ENCODE measurements around the gene GLRX3. TPM values are rescaled to one million over a fixed set of nuclear protein-coding genes. Genes with fewer than 3 reads are reported as not detected.

Gene GLRX3
- total and polyA plus RNA-seq, 4 experiments from 2014 or later = 39.3 to 116 (median 59.8) TPM

DNA sequence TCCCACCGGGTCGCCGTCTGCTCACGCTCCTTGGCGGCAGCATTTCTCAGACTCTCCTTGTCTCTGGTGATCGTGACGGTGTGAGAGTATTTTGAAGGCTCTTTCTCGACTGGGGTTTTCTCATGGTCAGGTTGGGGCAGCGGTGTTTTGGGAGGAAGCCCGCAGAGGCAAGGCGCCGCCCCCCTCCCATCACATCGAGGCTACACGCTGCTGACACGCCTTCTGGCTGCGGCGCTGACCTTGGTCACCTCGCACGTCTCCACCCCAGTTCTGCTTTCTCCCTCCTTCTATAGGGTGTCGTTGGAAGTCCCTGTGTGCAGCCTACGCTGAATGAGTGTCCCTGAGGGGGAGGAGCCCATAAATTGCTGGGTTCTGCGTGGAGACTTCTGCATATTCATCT lies 55.2 kb downstream of the GLRX3 start:
- Histone ChIP-seq H3K9me3 (ENCODE audit: control insufficient read depth in 1 of 2, low read length in 2 of 2) (no peaks in the 10 kb centered on the region), H3K36me3 (ENCODE audit: insufficient read depth, low read length) (no peaks in the 10 kb centered on the region), H3K4me1 (ENCODE audit: insufficient read depth, low read length) (no peaks in the 10 kb centered on the region), H3K27ac (ENCODE audit: low read depth, low read length) (no peak overlapping the region), H3K27me3 (ENCODE audit: insufficient read depth, low read length) (no peaks in the 10 kb centered on the region), H3K4me3 (ENCODE audit: low read length in 2 of 2) (no peak overlapping the region)
- intact Hi-C loops (cut with micrococcal nuclease) = loop anchor here (5.0 kb wide), 1 partner anchor 79 kb away; the partner anchor contains the start of gene C10orf143
- Mint-ChIP-seq H3K9me3 (no peaks in the 10 kb centered on the region), H3K27me3 (peaks cover 0 to 1% of the 10 kb centered on the region in 2 donors), H3K27ac (peak overlapping the region in 1 of 7 donors; percentile 59), H3K36me3 (peaks cover 0 to 6% of the 10 kb centered on the region in 2 donors), H3K4me3 (peak overlapping the region; percentile 45 to 68 (median 56)), H3K4me1 (peaks cover 2 to 11% (median 6%) of the 10 kb centered on the region in 4 donors)
- CTCF ChIA-PET (ENCODE audit: partially characterized antibody) = interaction anchor here (1.1 to 1.8 kb wide), 4 partner anchors 12 to 46 kb away, joined by 3 read pairs; no protein-coding TSS in a partner anchor
- peak in 1 of 5 donors; percentile 16 for DNase-seq
- POLR2A ChIA-PET (ENCODE audit: partially characterized antibody) = interaction anchor here (1.4 kb wide), 1 partner anchor 81 kb away, joined by 7 read pairs; the partner anchor contains the start of gene C10orf143

DNA sequence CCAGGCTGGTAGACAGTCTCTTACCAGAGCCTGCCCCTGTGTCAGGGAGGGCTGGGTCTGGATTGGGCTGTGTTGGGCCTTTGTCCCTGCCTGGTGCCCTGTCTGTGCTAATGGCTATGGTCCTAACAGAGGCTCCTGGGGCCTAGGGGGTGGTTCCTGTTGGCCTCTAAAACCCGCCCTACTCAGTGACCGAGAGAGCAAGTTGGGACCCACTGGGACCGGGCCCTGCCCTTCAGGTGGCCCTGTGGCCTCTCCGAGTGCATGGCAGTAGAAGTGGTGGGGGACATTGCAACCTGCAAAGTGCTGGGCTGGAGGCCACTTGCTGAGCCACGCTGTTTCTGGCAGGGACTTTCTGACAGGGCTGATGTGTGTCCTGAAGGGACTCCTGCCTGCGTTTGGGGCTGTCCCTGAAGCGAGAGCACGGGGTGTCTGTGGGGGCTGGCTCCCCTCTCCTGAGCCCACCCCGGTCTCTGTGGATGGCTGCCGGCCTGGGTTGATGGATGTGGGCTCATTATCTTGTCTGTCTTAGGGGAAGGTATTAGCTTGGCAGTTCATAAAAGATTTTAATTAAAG lies 56.2 kb downstream of the GLRX3 start:
- Histone ChIP-seq H3K4me1 (ENCODE audit: insufficient read depth, low read length) (no peaks in the 10 kb centered on the region), H3K36me3 (ENCODE audit: insufficient read depth, low read length) (no peaks in the 10 kb centered on the region), H3K9me3 (ENCODE audit: control insufficient read depth in 1 of 2, low read length in 2 of 2) (no peaks in the 10 kb centered on the region), H3K27me3 (ENCODE audit: insufficient read depth, low read length) (no peaks in the 10 kb centered on the region), H3K27ac (ENCODE audit: low read depth, low read length) (no peak overlapping the region), H3K4me3 (ENCODE audit: low read length in 2 of 2) (no peak overlapping the region)
- Mint-ChIP-seq H3K9me3 (no peaks in the 10 kb centered on the region), H3K4me1 (peaks cover 2 to 11% (median 6%) of the 10 kb centered on the region in 4 donors), H3K27ac (peak overlapping the region in 1 of 7 donors; percentile 59), H3K4me3 (peak overlapping the region in 7 of 8 donors; percentile 45 to 68 (median 57)), H3K27me3 (peaks cover 0 to 1% of the 10 kb centered on the region in 2 donors), H3K36me3 (peaks cover 0 to 2% of the 10 kb centered on the region in 2 donors)
- CTCF ChIA-PET (ENCODE audit: partially characterized antibody) = interaction anchor here (1.2 to 1.8 kb wide), 2 partner anchors 27 to 74 kb away, joined by 3 read pairs; no protein-coding TSS in a partner anchor
- POLR2A ChIA-PET (ENCODE audit: partially characterized antibody) = no interaction called here
- DNase-seq = no peak
- intact Hi-C loops (cut with micrococcal nuclease) = loop anchor here (5.0 kb wide), 1 partner anchor 80 kb away; the partner anchor contains the start of gene C10orf143

DNA sequence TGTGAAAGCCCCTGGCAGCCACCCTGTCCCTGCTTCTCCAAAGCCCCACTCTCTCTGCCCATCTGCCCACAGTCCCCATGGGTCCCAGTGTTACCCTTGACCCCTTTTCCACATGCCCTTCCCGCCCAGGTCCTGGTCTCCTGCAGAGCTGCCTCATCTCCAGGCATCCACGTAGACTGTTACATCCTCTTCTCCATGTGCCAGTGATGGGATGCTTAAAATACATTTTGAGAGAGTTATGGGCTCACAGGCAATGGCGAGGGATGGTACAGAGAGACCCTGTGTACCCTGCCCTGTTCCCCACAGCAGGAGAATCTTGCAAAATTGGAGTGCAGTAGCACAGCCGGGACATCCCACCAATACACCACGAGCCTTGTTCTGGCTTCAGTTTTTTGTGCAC lies 56.8 kb downstream of the GLRX3 start:
- H3K4me1 Mint-ChIP-seq = peaks cover 2 to 11% (median 6%) of the 10 kb centered on the region in 4 donors

DNA sequence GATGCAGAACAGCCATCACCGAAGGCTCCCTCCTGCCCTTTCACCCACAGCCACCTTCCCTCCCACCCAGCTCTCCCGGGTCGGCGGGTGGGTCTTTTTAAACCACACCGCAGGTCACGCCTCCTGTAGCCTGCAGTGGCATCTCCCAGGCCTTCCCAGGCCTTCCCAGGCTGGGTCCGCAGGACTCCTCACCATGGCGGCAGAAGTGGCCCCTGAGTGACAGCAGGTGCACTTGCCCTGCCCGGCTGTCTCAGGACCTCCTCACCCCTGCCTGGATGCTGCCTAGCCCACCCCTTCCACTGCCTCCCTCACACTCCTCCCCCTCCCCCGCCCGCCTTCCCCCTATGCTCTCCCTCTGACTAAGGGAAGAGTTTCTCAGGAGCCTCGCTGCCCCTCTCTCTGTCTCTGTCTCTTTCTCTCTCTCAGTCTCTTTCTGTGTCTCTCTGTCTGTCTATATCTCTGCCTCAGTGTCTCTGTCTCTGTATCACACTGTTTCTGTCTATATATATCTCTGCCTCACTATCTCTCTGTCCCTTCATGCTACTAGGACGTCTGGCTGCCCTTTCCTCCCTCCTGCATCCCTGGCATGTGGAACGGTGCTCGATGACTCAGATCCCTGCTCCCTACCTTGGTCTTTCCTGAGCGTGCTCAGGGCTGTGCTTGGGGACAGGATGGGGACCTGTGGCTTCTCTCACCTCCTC lies 57.5 kb downstream of the GLRX3 start:
- CTCF ChIA-PET (ENCODE audit: partially characterized antibody) = interaction anchor here (1.2 kb wide), 1 partner anchor 72 kb away, joined by 3 read pairs; no protein-coding TSS in a partner anchor
- Histone ChIP-seq H3K4me1 (ENCODE audit: insufficient read depth, low read length) (no peaks in the 10 kb centered on the region), H3K36me3 (ENCODE audit: insufficient read depth, low read length) (no peaks in the 10 kb centered on the region), H3K4me3 (ENCODE audit: low read length in 2 of 2) (no peak overlapping the region), H3K9me3 (ENCODE audit: control insufficient read depth in 1 of 2, low read length in 2 of 2) (no peaks in the 10 kb centered on the region), H3K27ac (ENCODE audit: low read depth, low read length) (no peak overlapping the region), H3K27me3 (ENCODE audit: insufficient read depth, low read length) (no peaks in the 10 kb centered on the region)
- peaks cover 0 to 1% of the 10 kb centered on the region in 2 donors for H3K27me3 Mint-ChIP-seq
- POLR2A ChIA-PET (ENCODE audit: partially characterized antibody) = no interaction called here
- no peak overlapping the region for H3K27ac Mint-ChIP-seq
- intact Hi-C loops (cut with micrococcal nuclease) = loop anchor here (5.0 kb wide), 1 partner anchor 81 kb away; the partner anchor contains the start of gene C10orf143
- DNase-seq = no peak
- no peak overlapping the region for H3K4me3 Mint-ChIP-seq
- H3K9me3 Mint-ChIP-seq = no peaks in the 10 kb centered on the region
- H3K4me1 Mint-ChIP-seq = peaks cover 2 to 11% (median 6%) of the 10 kb centered on the region in 4 donors
- no peaks in the 10 kb centered on the region for H3K36me3 Mint-ChIP-seq

More for the DNA sequence above, 56.8 kb downstream of the GLRX3 start:
- no peaks in the 10 kb centered on the region for H3K4me1 ChIP-seq (ENCODE audit: insufficient read depth, low read length)
- H3K36me3 ChIP-seq (ENCODE audit: insufficient read depth, low read length) = no peaks in the 10 kb centered on the region
- intact Hi-C loops (cut with micrococcal nuclease) = loop anchor here (5.0 kb wide), 1 partner anchor 81 kb away; the partner anchor contains the start of gene C10orf143
- Mint-ChIP-seq H3K27me3 (peaks cover 0 to 1% of the 10 kb centered on the region in 2 donors), H3K4me3 (no peak overlapping the region), H3K27ac (peak overlapping the region in 1 of 7 donors; percentile 50), H3K9me3 (no peaks in the 10 kb centered on the region), H3K36me3 (no peaks in the 10 kb centered on the region)
- H3K9me3 ChIP-seq (ENCODE audit: control insufficient read depth in 1 of 2, low read length in 2 of 2) = no peaks in the 10 kb centered on the region
- no peak overlapping the region for H3K27ac ChIP-seq (ENCODE audit: low read depth, low read length)
- H3K4me3 ChIP-seq (ENCODE audit: low read length in 2 of 2) = no peak overlapping the region
- CTCF ChIA-PET (ENCODE audit: partially characterized antibody) = interaction anchor here (1.2 kb wide), 1 partner anchor 73 kb away, joined by 3 read pairs; no protein-coding TSS in a partner anchor
- POLR2A ChIA-PET (ENCODE audit: partially characterized antibody) = no interaction called here
- DNase-seq = peak in 1 of 5 donors; percentile 28
- no peaks in the 10 kb centered on the region for H3K27me3 ChIP-seq (ENCODE audit: insufficient read depth, low read length)

DNA sequence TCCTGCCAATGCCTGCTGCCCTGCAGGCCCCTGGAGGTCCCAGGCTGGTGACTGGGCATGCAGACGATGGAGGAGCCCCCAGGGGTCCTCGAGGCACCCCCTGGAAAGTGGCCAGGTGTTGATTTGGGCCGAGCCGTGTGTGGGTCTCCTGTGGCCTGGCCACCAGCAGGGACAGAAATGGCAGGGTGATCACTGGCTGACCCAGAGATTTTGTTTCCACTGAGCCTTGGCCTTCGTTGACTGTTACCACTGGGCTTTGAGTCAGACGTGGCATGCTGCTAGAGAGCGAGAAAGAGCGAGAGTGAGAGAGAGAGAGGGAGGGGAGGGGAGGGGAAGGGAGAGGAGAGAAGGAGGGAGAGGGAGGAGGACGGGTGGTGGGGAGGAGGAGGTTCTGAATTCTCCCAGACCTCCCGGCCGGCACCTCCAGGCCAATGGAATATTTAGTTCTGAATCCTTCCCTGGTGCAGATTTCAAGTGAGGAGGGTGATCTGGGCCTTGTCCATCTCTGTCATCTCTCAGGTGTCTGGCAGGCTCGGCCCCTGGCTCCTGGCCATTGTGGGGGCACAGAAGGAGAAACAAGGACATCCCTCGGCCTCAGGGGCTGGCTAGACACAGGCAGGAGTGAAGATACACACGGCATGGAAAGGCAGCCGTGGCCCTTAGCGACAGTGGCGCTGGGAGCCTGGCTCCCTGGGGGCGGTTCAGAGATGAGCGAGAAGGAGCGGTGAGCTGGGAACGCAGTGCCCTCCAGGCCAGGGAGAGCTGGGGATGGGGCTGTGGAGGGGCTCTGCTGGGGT lies 58.2 kb downstream of the GLRX3 start:
- Histone ChIP-seq H3K4me3 (ENCODE audit: low read length in 2 of 2) (no peak overlapping the region), H3K27me3 (ENCODE audit: insufficient read depth, low read length) (no peaks in the 10 kb centered on the region), H3K9me3 (ENCODE audit: control insufficient read depth in 1 of 2, low read length in 2 of 2) (no peaks in the 10 kb centered on the region), H3K4me1 (ENCODE audit: insufficient read depth, low read length) (no peaks in the 10 kb centered on the region), H3K36me3 (ENCODE audit: insufficient read depth, low read length) (no peaks in the 10 kb centered on the region), H3K27ac (ENCODE audit: low read depth, low read length) (no peak overlapping the region)
- H3K27me3 Mint-ChIP-seq = peaks cover 0 to 1% of the 10 kb centered on the region in 2 donors
- ChIA-PET POLR2A (ENCODE audit: partially characterized antibody) (no interaction called here), CTCF (ENCODE audit: partially characterized antibody) (no interaction called here)
- H3K4me1 Mint-ChIP-seq = peaks cover 2 to 11% (median 6%) of the 10 kb centered on the region in 4 donors
- DNase-seq = no peak
- no peak overlapping the region for H3K4me3 Mint-ChIP-seq
- intact Hi-C loops (cut with micrococcal nuclease) = loop anchor here (5.0 kb wide), 1 partner anchor 82 kb away; the partner anchor contains the start of gene C10orf143
- H3K36me3 Mint-ChIP-seq = no peaks in the 10 kb centered on the region
- no peak overlapping the region for H3K27ac Mint-ChIP-seq
- H3K9me3 Mint-ChIP-seq = no peaks in the 10 kb centered on the region

DNA sequence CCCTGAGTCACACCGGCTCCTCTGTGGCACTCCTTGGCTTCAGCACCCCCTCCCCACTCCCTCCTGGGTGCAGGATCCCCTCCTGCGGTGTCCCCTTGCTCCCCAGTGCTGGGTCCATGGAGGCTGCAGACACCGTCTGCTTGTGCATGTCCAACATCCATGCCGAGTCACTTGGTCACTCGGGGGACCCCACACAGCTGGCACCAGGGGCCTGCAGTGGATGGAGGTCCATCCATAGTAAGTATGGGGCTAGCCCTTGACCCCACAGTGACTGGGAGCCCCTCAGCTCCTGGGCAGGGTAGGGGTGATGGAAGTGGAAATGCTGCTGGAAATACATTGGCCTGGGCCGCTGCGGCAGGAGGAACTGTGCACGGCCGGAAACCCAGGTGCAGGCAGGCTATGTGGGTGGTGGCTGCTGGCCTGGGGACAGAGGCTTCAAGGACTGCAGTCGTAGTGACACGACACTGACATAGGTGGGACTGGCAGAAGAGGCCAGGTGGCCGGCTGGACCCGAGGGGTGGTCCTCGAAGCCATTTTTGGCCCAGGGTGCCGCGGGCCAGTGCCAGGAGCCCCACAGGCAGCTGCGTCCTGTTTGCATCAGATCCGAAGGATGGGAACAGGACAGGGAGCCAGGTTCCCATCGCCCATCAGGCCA lies 58.9 kb downstream of the GLRX3 start:
- H3K4me1 ChIP-seq (ENCODE audit: insufficient read depth, low read length) = no peaks in the 10 kb centered on the region
- CTCF ChIA-PET (ENCODE audit: partially characterized antibody) = no interaction called here
- intact Hi-C loops (cut with micrococcal nuclease) = loop anchor here (5.0 kb wide), 1 partner anchor 83 kb away; the partner anchor contains the start of gene C10orf143
- H3K27me3 Mint-ChIP-seq = peaks cover 0 to 1% of the 10 kb centered on the region in 2 donors
- no peak overlapping the region for H3K4me3 Mint-ChIP-seq
- H3K27ac Mint-ChIP-seq = no peak overlapping the region
- H3K4me1 Mint-ChIP-seq = peaks cover 0 to 11% (median 6%) of the 10 kb centered on the region in 4 donors
- H3K27me3 ChIP-seq (ENCODE audit: insufficient read depth, low read length) = no peaks in the 10 kb centered on the region
- no peaks in the 10 kb centered on the region for H3K36me3 Mint-ChIP-seq
- no peaks in the 10 kb centered on the region for H3K9me3 ChIP-seq (ENCODE audit: control insufficient read depth in 1 of 2, low read length in 2 of 2)
- H3K9me3 Mint-ChIP-seq = no peaks in the 10 kb centered on the region
- no peak overlapping the region for H3K27ac ChIP-seq (ENCODE audit: low read depth, low read length)
- no peaks in the 10 kb centered on the region for H3K36me3 ChIP-seq (ENCODE audit: insufficient read depth, low read length)
- no peak for DNase-seq
- H3K4me3 ChIP-seq (ENCODE audit: low read length in 2 of 2) = no peak overlapping the region
- POLR2A ChIA-PET (ENCODE audit: partially characterized antibody) = no interaction called here
